ENCODE measurements around the gene DNAH14.

DNA sequence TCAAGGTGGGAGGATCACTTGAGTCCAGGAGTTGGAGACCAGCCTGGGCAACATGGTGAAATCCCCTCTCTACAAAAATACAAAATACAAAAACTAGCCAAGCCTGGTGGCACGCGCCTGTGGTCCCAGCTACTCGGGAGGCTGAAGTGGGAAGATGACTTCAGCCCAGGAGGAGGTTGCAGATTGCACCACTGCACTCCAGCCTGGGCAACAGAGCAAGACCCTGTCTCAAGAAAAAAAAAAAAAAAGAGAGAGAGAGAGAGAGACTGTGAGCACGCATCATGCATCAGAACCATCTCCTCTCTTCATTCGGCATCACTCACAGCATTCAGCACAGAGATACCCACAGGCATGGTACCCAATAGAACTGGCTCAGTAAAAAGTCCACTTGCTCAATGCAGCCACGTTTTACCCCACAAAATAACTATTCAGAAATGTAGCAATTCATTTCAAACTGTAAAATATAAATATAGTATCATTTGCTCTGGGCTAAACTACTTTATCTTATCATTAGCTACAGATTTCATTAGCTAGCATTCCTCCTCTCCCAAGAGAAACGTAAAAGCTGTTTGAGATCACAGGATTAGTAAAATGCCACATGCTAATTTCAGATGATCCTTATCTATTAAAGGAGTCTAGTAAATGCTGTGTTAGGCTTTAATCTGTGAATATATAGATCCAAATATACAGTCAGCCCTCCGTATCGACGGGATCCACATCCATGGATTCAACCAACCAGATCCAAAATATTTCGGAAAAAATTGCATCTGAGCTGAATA is 486.7 kb downstream of the DNAH14 start:
- TF ChIP-seq, protein P1, sequence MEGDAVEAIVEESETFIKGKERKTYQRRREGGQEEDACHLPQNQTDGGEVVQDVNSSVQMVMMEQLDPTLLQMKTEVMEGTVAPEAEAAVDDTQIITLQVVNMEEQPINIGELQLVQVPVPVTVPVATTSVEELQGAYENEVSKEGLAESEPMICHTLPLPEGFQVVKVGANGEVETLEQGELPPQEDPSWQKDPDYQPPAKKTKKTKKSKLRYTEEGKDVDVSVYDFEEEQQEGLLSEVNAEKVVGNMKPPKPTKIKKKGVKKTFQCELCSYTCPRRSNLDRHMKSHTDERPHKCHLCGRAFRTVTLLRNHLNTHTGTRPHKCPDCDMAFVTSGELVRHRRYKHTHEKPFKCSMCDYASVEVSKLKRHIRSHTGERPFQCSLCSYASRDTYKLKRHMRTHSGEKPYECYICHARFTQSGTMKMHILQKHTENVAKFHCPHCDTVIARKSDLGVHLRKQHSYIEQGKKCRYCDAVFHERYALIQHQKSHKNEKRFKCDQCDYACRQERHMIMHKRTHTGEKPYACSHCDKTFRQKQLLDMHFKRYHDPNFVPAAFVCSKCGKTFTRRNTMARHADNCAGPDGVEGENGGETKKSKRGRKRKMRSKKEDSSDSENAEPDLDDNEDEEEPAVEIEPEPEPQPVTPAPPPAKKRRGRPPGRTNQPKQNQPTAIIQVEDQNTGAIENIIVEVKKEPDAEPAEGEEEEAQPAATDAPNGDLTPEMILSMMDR (IDR thresholded peaks at IDR 0.05; ENCODE audit: poor library complexity, severe bottlenecking) = no peak
- TF ChIP-seq MXI1 (conservative IDR thresholded peaks at IDR 0.05; ENCODE audit: poor library complexity, severe bottlenecking) (no peak), EP300 (conservative IDR thresholded peaks at IDR 0.05; ENCODE audit: poor library complexity, severe bottlenecking) (no peak), TAF1 (IDR thresholded peaks at IDR 0.05; ENCODE audit: low read depth) (no peak), EZH2 (IDR thresholded peaks at IDR 0.05; ENCODE audit: borderline replicate concordance, insufficient read depth, low read length, poor library complexity, severe bottlenecking) (no peak), POLR2AphosphoS5 (IDR thresholded peaks at IDR 0.05) (no peak)
- TF ChIP-seq, protein P2, sequence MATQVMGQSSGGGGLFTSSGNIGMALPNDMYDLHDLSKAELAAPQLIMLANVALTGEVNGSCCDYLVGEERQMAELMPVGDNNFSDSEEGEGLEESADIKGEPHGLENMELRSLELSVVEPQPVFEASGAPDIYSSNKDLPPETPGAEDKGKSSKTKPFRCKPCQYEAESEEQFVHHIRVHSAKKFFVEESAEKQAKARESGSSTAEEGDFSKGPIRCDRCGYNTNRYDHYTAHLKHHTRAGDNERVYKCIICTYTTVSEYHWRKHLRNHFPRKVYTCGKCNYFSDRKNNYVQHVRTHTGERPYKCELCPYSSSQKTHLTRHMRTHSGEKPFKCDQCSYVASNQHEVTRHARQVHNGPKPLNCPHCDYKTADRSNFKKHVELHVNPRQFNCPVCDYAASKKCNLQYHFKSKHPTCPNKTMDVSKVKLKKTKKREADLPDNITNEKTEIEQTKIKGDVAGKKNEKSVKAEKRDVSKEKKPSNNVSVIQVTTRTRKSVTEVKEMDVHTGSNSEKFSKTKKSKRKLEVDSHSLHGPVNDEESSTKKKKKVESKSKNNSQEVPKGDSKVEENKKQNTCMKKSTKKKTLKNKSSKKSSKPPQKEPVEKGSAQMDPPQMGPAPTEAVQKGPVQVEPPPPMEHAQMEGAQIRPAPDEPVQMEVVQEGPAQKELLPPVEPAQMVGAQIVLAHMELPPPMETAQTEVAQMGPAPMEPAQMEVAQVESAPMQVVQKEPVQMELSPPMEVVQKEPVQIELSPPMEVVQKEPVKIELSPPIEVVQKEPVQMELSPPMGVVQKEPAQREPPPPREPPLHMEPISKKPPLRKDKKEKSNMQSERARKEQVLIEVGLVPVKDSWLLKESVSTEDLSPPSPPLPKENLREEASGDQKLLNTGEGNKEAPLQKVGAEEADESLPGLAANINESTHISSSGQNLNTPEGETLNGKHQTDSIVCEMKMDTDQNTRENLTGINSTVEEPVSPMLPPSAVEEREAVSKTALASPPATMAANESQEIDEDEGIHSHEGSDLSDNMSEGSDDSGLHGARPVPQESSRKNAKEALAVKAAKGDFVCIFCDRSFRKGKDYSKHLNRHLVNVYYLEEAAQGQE (IDR thresholded peaks at IDR 0.05; ENCODE audit: borderline replicate concordance) = no peak
